CD14-positive monocyte (primary cell): ENCODE measurements around the gene YTHDF1. TPM values are rescaled to one million over a fixed set of nuclear protein-coding genes. Genes with fewer than 3 reads are reported as not detected.

Experiments used
- DNase-seq, 3 donors: peaks; one replicate each; pipeline ENCODE4 v3.0.0-alpha.2; 2011 to 2022
- H2AFZ ChIP-seq: 2 replicates; pipeline ENCODE4 v1.6.0; 2012; ENCODE audit warnings: mild to moderate bottlenecking, low read depth, low read length, inconsistent platforms; ENCODE audit not compliant: insufficient read depth, poor library complexity, severe bottlenecking
- H3K27ac ChIP-seq, 2 donors: 1 replicate in 1 of 2; 2 replicates in 1 of 2; pipeline ENCODE4 v1.5.1; 2012 to 2013; ENCODE audit warnings: low read length in 2 of 2, control low read depth in 1 of 2, inconsistent platforms in 1 of 2, low read depth in 1 of 2, mild to moderate bottlenecking in 1 of 2
- H3K27me3 ChIP-seq, 2 donors: one replicate each; pipeline versions ENCODE4 v1.6.0 to v1.6.1; 2011 to 2013; ENCODE audit warnings: low read length in 2 of 2; ENCODE audit not compliant: control insufficient read depth in 2 of 2, insufficient read depth in 2 of 2
- H3K36me3 ChIP-seq, 2 donors: replicated peaks in 1 of 2; 1 replicate in 1 of 2; 2 replicates in 1 of 2; pipeline versions ENCODE4 v1.5.1 to v1.6.1; 2012 to 2013; ENCODE audit warnings: low read length in 2 of 2, control low read depth in 1 of 2, inconsistent platforms in 1 of 2, mild to moderate bottlenecking in 1 of 2; ENCODE audit not compliant: insufficient read depth in 2 of 2, control insufficient read depth in 1 of 2
- H3K4me1 ChIP-seq, 2 donors: 1 replicate in 1 of 2; 2 replicates in 1 of 2; pipeline versions ENCODE4 v1.5.1 to v1.6.1; 2012 to 2013; ENCODE audit warnings: low read length in 2 of 2, control low read depth in 1 of 2, inconsistent platforms in 1 of 2, mild to moderate bottlenecking in 1 of 2, moderate library complexity in 1 of 2; ENCODE audit not compliant: insufficient read depth in 2 of 2, control insufficient read depth in 1 of 2
- H3K4me2 ChIP-seq: replicated peaks from 2 replicates; pipeline ENCODE3; 2012; ENCODE audit warnings: low read length, moderate library complexity, mild to moderate bottlenecking; ENCODE audit not compliant: poor library complexity, severe bottlenecking; ENCODE audit errors: extremely low read depth
- H3K4me3 ChIP-seq, 3 experiments: fragments of 200-600 bp in 1 of 3; sonication (generic) in 1 of 3; replicated peaks in 1 of 3; 1 replicate in 2 of 3; 2 replicates in 1 of 3; pipeline ENCODE4 v1.5.1; 2011 to 2013; ENCODE audit warnings: low read length in 3 of 3, mild to moderate bottlenecking in 3 of 3, control low read depth in 2 of 3, low read depth in 2 of 3, inconsistent platforms in 1 of 3, moderate library complexity in 1 of 3
- H3K79me2 ChIP-seq: 2 replicates; pipeline ENCODE4 v1.6.0; 2012; ENCODE audit warnings: mild to moderate bottlenecking, control low read depth, inconsistent platforms, low read length, moderate library complexity; ENCODE audit not compliant: insufficient read depth
- H3K9ac ChIP-seq: 2 replicates; pipeline ENCODE4 v1.6.0; 2017; ENCODE audit warnings: low read length, mild to moderate bottlenecking; ENCODE audit not compliant: insufficient read depth, poor library complexity, severe bottlenecking
- H3K9me3 ChIP-seq, 2 donors: replicated peaks in 1 of 2; 1 replicate in 1 of 2; 2 replicates in 1 of 2; pipeline versions ENCODE4 v1.5.1 to v1.6.1; 2012 to 2013; ENCODE audit warnings: low read length in 2 of 2, control low read depth in 1 of 2; ENCODE audit not compliant: control insufficient read depth in 1 of 2, insufficient read depth in 1 of 2
- H4K20me1 ChIP-seq: 2 replicates; pipeline ENCODE4 v1.6.0; 2012; ENCODE audit warnings: mild to moderate bottlenecking, low read length, control low read depth, moderate library complexity; ENCODE audit not compliant: insufficient read depth
- H3K27ac Mint-ChIP-seq, 7 donors: one replicate each; pipeline ENCODE4 v1.8.0; 2020; ENCODE audit warnings: mild to moderate bottlenecking in 7 of 7, mixed read lengths in 7 of 7, moderate library complexity in 6 of 7, inconsistent platforms in 2 of 7
- H3K27me3 Mint-ChIP-seq, 3 donors: one replicate each; pipeline ENCODE4 v1.8.0; 2021 to 2022; ENCODE audit warnings: low read depth in 3 of 3, mild to moderate bottlenecking in 3 of 3, mixed read lengths in 3 of 3, moderate library complexity in 3 of 3, inconsistent platforms in 1 of 3
- H3K36me3 Mint-ChIP-seq, 2 donors: one replicate each; pipeline ENCODE4 v1.8.0; 2020; ENCODE audit warnings: mixed read lengths in 2 of 2, inconsistent platforms in 1 of 2, mild to moderate bottlenecking in 1 of 2
- H3K4me1 Mint-ChIP-seq: one replicate; pipeline ENCODE4 v1.8.0; 2020; ENCODE audit warnings: mild to moderate bottlenecking, mixed read lengths
- H3K4me3 Mint-ChIP-seq, 2 donors: one replicate each; pipeline ENCODE4 v1.8.0; 2020; ENCODE audit warnings: mild to moderate bottlenecking in 2 of 2, mixed read lengths in 2 of 2, moderate library complexity in 1 of 2
- H3K9me3 Mint-ChIP-seq, 7 donors: one replicate each; pipeline ENCODE4 v1.8.0; 2020 to 2022; ENCODE audit warnings: mixed read lengths in 7 of 7, mild to moderate bottlenecking in 6 of 7, moderate library complexity in 6 of 7, inconsistent platforms in 2 of 7
- WGBS: methylation state at CpG from one replicate; pipeline ENCODE4 v1.1.5; 2013; ENCODE audit warnings: missing lambda C conversion rate; ENCODE audit not compliant: insufficient coverage; 5-methylcytosine and 5-hydroxymethylcytosine counted together
- intact Hi-C, 2 donors: fragments of 100-400 bp; cut with micrococcal nuclease; formaldehyde crosslinking; loops; one replicate each; pipeline versions ENCODE4 v1.15.0 to v1.15.1; 2023
- polyA plus RNA-seq, 3 donors: library from polyadenylated mRNA; depleted of rRNA in 1 of 3; unstranded in 2 of 3; stranded (reverse) in 1 of 3; fragments of 300-500 nt in 2 of 3; fragments of >200 nt in 1 of 3; fragmentation: Illumina TruSeq in 2 of 3; gene quantifications; 1 replicate in 2 of 3; 2 replicates in 1 of 3; pipeline ENCODE4 v1.2.3, GENCODE V29; 2012 to 2021
- TF ChIP-seq, protein P1 (sequence below): fragments of 200-600 bp; IDR thresholded peaks from one replicate; pipeline ENCODE4 v1.8.0; 2022; ENCODE audit warnings: antibody characterized with exemption, mild to moderate bottlenecking

YTHDF1 gene
- polyA plus RNA-seq, 3 donors, result 18.0 to 33.4 (median 25.9) TPM

DNA sequence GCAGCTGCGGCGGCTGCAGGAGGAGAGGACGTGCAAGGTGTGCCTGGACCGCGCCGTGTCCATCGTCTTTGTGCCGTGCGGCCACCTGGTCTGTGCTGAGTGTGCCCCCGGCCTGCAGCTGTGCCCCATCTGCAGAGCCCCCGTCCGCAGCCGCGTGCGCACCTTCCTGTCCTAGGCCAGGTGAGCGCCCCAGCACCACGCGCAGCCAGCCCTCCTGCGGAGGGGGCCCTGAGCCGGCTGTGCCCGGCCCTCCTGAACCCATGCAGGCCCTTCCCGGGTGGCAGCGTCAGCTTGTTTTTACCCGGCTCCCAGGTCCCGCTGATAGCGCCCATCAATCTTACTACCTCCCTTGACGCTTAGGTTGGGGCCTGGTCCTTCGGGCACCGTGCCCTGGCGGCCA lies 23.5 kb upstream of the YTHDF1 start:
- 96% methylated on average over 27 of the region's 30 CpGs for WGBS
- Histone ChIP-seq H3K4me1 (no peaks in the 10 kb centered on the region), H3K4me2 (no peak overlapping the region), H4K20me1 (no peaks in the 10 kb centered on the region), H3K36me3 (no peaks in the 10 kb centered on the region), H2AFZ (no peak overlapping the region), H3K4me3 (no peak overlapping the region), H3K9me3 (no peaks in the 10 kb centered on the region), H3K9ac (no peak overlapping the region), H3K79me2 (no peaks in the 10 kb centered on the region), H3K27me3 (no peaks in the 10 kb centered on the region), H3K27ac (no peak overlapping the region)
- peaks cover 5% of the 10 kb centered on the region for H3K4me1 Mint-ChIP-seq
- no peak overlapping the region for H3K4me3 Mint-ChIP-seq
- H3K27ac Mint-ChIP-seq, result no peak overlapping the region
- H3K36me3 Mint-ChIP-seq, result no peaks in the 10 kb centered on the region
- TF ChIP-seq, protein P1, sequence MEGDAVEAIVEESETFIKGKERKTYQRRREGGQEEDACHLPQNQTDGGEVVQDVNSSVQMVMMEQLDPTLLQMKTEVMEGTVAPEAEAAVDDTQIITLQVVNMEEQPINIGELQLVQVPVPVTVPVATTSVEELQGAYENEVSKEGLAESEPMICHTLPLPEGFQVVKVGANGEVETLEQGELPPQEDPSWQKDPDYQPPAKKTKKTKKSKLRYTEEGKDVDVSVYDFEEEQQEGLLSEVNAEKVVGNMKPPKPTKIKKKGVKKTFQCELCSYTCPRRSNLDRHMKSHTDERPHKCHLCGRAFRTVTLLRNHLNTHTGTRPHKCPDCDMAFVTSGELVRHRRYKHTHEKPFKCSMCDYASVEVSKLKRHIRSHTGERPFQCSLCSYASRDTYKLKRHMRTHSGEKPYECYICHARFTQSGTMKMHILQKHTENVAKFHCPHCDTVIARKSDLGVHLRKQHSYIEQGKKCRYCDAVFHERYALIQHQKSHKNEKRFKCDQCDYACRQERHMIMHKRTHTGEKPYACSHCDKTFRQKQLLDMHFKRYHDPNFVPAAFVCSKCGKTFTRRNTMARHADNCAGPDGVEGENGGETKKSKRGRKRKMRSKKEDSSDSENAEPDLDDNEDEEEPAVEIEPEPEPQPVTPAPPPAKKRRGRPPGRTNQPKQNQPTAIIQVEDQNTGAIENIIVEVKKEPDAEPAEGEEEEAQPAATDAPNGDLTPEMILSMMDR, result no peak
- intact Hi-C loops, result no loop called here
- H3K9me3 Mint-ChIP-seq, result peaks cover 0 to 3% (median 0%) of the 10 kb centered on the region in 7 donors
- peaks cover 3 to 7% (median 4%) of the 10 kb centered on the region in 3 donors for H3K27me3 Mint-ChIP-seq
- DNase-seq, result no peak

DNA sequence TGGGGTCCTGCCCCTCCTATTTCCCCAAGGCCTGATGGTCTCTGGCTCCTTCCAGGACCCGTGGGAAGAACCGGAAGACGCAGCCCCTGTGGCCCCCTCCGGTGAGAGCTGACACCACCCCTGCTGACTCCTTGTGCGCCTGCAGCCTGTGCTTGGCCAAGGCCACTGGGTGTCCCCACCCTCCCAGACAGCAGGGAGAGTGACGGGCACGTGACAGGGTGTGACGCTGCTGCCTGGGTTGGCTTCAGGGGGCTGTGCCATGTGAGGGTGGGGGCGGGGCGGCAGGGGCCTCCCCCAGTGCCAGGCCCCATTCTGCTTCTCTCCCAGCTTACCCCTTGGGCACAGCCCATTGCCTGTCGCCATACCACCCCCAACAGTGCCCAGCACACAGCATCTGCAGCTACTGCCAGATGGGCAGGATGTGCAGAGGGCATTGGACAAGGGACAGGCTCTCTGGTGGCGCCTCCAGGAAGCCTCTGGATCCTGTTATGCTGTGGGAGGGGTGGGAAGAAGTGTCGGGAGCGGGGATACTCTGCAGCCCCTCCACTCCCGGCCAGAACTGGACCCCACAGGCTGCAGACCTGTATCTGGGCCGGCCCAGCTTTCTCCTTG lies 22.7 kb upstream of the YTHDF1 start:
- peaks cover 0 to under 1% of the 10 kb centered on the region in 2 donors for H3K27me3 ChIP-seq
- no peaks in the 10 kb centered on the region for H3K9me3 ChIP-seq
- no peaks in the 10 kb centered on the region for H4K20me1 ChIP-seq
- Mint-ChIP-seq H3K4me1 (peaks cover 5% of the 10 kb centered on the region), H3K9me3 (peaks cover 0 to 3% (median 0%) of the 10 kb centered on the region in 7 donors), H3K4me3 (no peak overlapping the region), H3K36me3 (no peaks in the 10 kb centered on the region), H3K27ac (no peak overlapping the region), H3K27me3 (peaks cover 2 to 7% (median 5%) of the 10 kb centered on the region in 3 donors)
- no peaks in the 10 kb centered on the region for H3K36me3 ChIP-seq
- intact Hi-C loops, result no loop called here
- H2AFZ ChIP-seq, result no peak overlapping the region
- no peak for DNase-seq
- TF ChIP-seq, protein P1, result no peak
- no peaks in the 10 kb centered on the region for H3K4me1 ChIP-seq
- no peak overlapping the region for H3K27ac ChIP-seq
- no peak overlapping the region for H3K4me3 ChIP-seq
- no peak overlapping the region for H3K9ac ChIP-seq
- 89% methylated on average over 5 of the region's 16 CpGs for WGBS
- no peaks in the 10 kb centered on the region for H3K79me2 ChIP-seq
- H3K4me2 ChIP-seq, result no peak overlapping the region
